Fibroblast of lung (primary cell): ENCODE measurements around the gene RNU2-63P. TPM values are rescaled to one million over a fixed set of nuclear protein-coding genes. Genes with fewer than 3 reads are reported as not detected.

Source experiments
- DNase-seq, 2 donors: peaks; one replicate each; pipeline versions ENCODE4 v3.0.0 to v3.0.0-alpha.2; 2010; ENCODE audit warnings: low read depth in 2 of 2
- H2AFZ ChIP-seq: 2 replicates; pipeline ENCODE4 v1.5.1; 2012; ENCODE audit warnings: low read length, control low read depth, inconsistent platforms
- H3K27ac ChIP-seq: 2 replicates; pipeline ENCODE4 v1.5.1; 2011; ENCODE audit warnings: low read length, control low read depth; ENCODE audit not compliant: insufficient read depth
- H3K27me3 ChIP-seq: 2 replicates; pipeline ENCODE4 v1.5.1; 2011; ENCODE audit warnings: mild to moderate bottlenecking, low read length; ENCODE audit not compliant: control insufficient read depth, insufficient read depth
- H3K36me3 ChIP-seq: 2 replicates; pipeline ENCODE4 v1.5.1; 2011; ENCODE audit warnings: low read length; ENCODE audit not compliant: control insufficient read depth, insufficient read depth
- H3K4me1 ChIP-seq: 2 replicates; pipeline ENCODE4 v1.5.1; 2011; ENCODE audit warnings: low read length; ENCODE audit not compliant: control insufficient read depth, insufficient read depth; ENCODE audit errors: extremely low read depth
- H3K4me2 ChIP-seq: 2 replicates; pipeline ENCODE4 v1.5.1; 2011; ENCODE audit warnings: low read length, control low read depth; ENCODE audit not compliant: insufficient read depth; ENCODE audit errors: extremely low read depth
- H3K4me3 ChIP-seq, 4 experiments: fragments of 200-600 bp in 1 of 4; sonication (generic) in 1 of 4; replicated peaks in 1 of 4; 2 replicates each; pipeline ENCODE4 v1.5.1; 2011 to 2016; ENCODE audit warnings: low read length in 4 of 4, low read depth in 3 of 4, mild to moderate bottlenecking in 3 of 4, control low read depth in 2 of 4, inconsistent platforms in 1 of 4, mixed read lengths in 1 of 4; ENCODE audit not compliant: insufficient read depth in 1 of 4; ENCODE audit errors: control extremely low read depth in 1 of 4
- H3K79me2 ChIP-seq: 2 replicates; pipeline ENCODE4 v1.5.1; 2012; ENCODE audit warnings: mild to moderate bottlenecking, low read length, inconsistent platforms; ENCODE audit not compliant: control insufficient read depth, insufficient read depth
- H3K9ac ChIP-seq: 2 replicates; pipeline ENCODE4 v1.5.1; 2011; ENCODE audit warnings: mild to moderate bottlenecking, low read length, control low read depth; ENCODE audit not compliant: insufficient read depth
- H3K9me3 ChIP-seq: 2 replicates; pipeline ENCODE4 v1.5.1; 2012; ENCODE audit warnings: low read depth, low read length; ENCODE audit not compliant: control insufficient read depth, insufficient read depth
- H4K20me1 ChIP-seq: 2 replicates; pipeline ENCODE4 v1.5.1; 2011; ENCODE audit warnings: low read length; ENCODE audit not compliant: control insufficient read depth, insufficient read depth; ENCODE audit errors: extremely low read depth
- CTCF ChIP-seq, 2 donors: IDR thresholded peaks in 1 of 2; conservative IDR thresholded peaks in 1 of 2; 1 replicate in 1 of 2; 2 replicates in 1 of 2; pipeline ENCODE4 v1.5.1; 2011 to 2012; ENCODE audit warnings: low read length in 2 of 2, control low read depth in 1 of 2, inconsistent platforms in 1 of 2, low read depth in 1 of 2, mild to moderate bottlenecking in 1 of 2
- EZH2 ChIP-seq: IDR thresholded peaks from 2 replicates; pipeline ENCODE4 v1.5.1; 2012; ENCODE audit warnings: low read length, control low read depth, mild to moderate bottlenecking; ENCODE audit errors: missing control alignments
- polyA plus RNA-seq, 2 donors: library from polyadenylated mRNA; depleted of rRNA in 1 of 2; stranded (reverse) in 1 of 2; unstranded in 1 of 2; fragments of >200 nt; gene quantifications; 2 replicates each; pipeline ENCODE4 v1.2.1, GENCODE V29; 2011 to 2012; ENCODE audit warnings: missing spikeins in 1 of 2
- total RNA-seq: library from RNA; depleted of rRNA; stranded (reverse); fragments of >200 nt; gene quantifications from 2 replicates; pipeline ENCODE4 v1.2.1, GENCODE V29; 2014

RNU2-63P gene
- total and polyA plus RNA-seq, 2 donors (not counting 1 experiment from before 2014, with no cell fraction given), result 268 TPM; not detected in 1

- Histone ChIP-seq H3K9me3 (no peaks in the 10 kb centered on the region), H3K4me3 (peak overlapping the region; percentile 46 to 85 (median 56)), H3K79me2 (no peaks in the 10 kb centered on the region), H3K9ac (peak overlapping the region; percentile 77), H3K4me2 (peak overlapping the region; percentile 93), H2AFZ (peak overlapping the region; percentile 91), H3K4me1 (no peaks in the 10 kb centered on the region), H3K27me3 (no peaks in the 10 kb centered on the region), H4K20me1 (no peaks in the 10 kb centered on the region), H3K36me3 (no peaks in the 10 kb centered on the region), H3K27ac (no peak overlapping the region)
- no peak for TF ChIP-seq EZH2
- TF ChIP-seq CTCF (conservative IDR thresholded peaks at IDR 0.05 in 1 of 2, IDR thresholded peaks at IDR 0.05 in 1 of 2; ENCODE audit: low read depth in 1 of 2, low read length in 2 of 2), result no peak
- peak in 1 of 2 donors; percentile 53 for DNase-seq
These were observed 823 bp upstream of the RNU2-63P start for GRCh38 chr2:88016960-88017779.

- Histone ChIP-seq H3K4me1 (no peaks in the 10 kb centered on the region), H4K20me1 (no peaks in the 10 kb centered on the region), H3K36me3 (no peaks in the 10 kb centered on the region), H3K4me3 (no peak overlapping the region), H3K27me3 (peaks cover 2% of the 10 kb centered on the region), H3K4me2 (no peak overlapping the region), H3K79me2 (no peaks in the 10 kb centered on the region), H3K9ac (no peak overlapping the region), H3K27ac (no peak overlapping the region), H3K9me3 (no peaks in the 10 kb centered on the region), H2AFZ (no peak overlapping the region)
- no peak for DNase-seq
- no peak for TF ChIP-seq CTCF (conservative IDR thresholded peaks at IDR 0.05 in 1 of 2, IDR thresholded peaks at IDR 0.05 in 1 of 2; ENCODE audit: low read depth in 1 of 2, low read length in 2 of 2)
- TF ChIP-seq EZH2, result no peak
These were observed 5.3 kb downstream of the RNU2-63P start for GRCh38 chr2:88011011-88011410.

- no peaks in the 10 kb centered on the region for H3K36me3 ChIP-seq
- H3K9me3 ChIP-seq, result no peaks in the 10 kb centered on the region
- no peak for DNase-seq
- peaks cover 2% of the 10 kb centered on the region for H3K27me3 ChIP-seq
- H3K79me2 ChIP-seq, result no peaks in the 10 kb centered on the region
- TF ChIP-seq EZH2, result no peak
- no peak for TF ChIP-seq CTCF (conservative IDR thresholded peaks at IDR 0.05 in 1 of 2, IDR thresholded peaks at IDR 0.05 in 1 of 2; ENCODE audit: low read depth in 1 of 2, low read length in 2 of 2)
- H3K27ac ChIP-seq, result no peak overlapping the region
- H4K20me1 ChIP-seq, result no peaks in the 10 kb centered on the region
- no peak overlapping the region for H3K4me2 ChIP-seq
- no peak overlapping the region for H3K9ac ChIP-seq
- H3K4me1 ChIP-seq, result no peaks in the 10 kb centered on the region
- no peak overlapping the region for H2AFZ ChIP-seq
- no peak overlapping the region for H3K4me3 ChIP-seq
These were observed 6.2 kb downstream of the RNU2-63P start for GRCh38 chr2:88010136-88010535.
